WTC11 (cell line): ENCODE measurements around the gene IGSF9. TPM values are rescaled to one million over a fixed set of nuclear protein-coding genes. Genes with fewer than 3 reads are reported as not detected.

ENCODE experiments used
- ATAC-seq: fragments of 200-7000 bp; cut with Tn5 transposase; 2 replicates; pipeline ENCODE4 v1.10.0; 2021; ENCODE audit warnings: mild to moderate bottlenecking, moderate library complexity
- CTCF ChIA-PET: fragments of 300-600 bp; sonication (Branson Sonifier 250); formaldehyde crosslinking; loops from one replicate; lab custom pipeline; 2021; ENCODE audit warnings: antibody characterized with exemption; lab: Charles Lee
- POLR2A ChIA-PET: fragments of 350-600 bp; sonication (Branson Sonifier 250); formaldehyde crosslinking; loops from one replicate; lab custom pipeline; 2021; ENCODE audit warnings: antibody characterized with exemption; lab: Charles Lee
- DNase-seq: peaks from one replicate; pipeline ENCODE4 v3.0.0; 2021; ENCODE audit warnings: low spot score
- H3K27ac Mint-ChIP-seq: 2 replicates; pipeline ENCODE4 v1.8.0; 2021; ENCODE audit warnings: mixed read lengths
- H3K27me3 Mint-ChIP-seq: 2 replicates; pipeline ENCODE4 v1.8.0; 2021; ENCODE audit warnings: low read depth, mild to moderate bottlenecking, moderate library complexity, mixed read lengths
- H3K36me3 Mint-ChIP-seq: 2 replicates; pipeline ENCODE4 v1.8.0; 2021; ENCODE audit warnings: mixed read lengths
- H3K4me1 Mint-ChIP-seq: 2 replicates; pipeline ENCODE4 v1.8.0; 2022; ENCODE audit warnings: mixed read lengths
- H3K4me3 Mint-ChIP-seq: 2 replicates; pipeline ENCODE4 v1.8.0; 2021; ENCODE audit warnings: mild to moderate bottlenecking, moderate library complexity, mixed read lengths
- H3K9me3 Mint-ChIP-seq: 2 replicates; pipeline ENCODE4 v1.8.0; 2021; ENCODE audit warnings: mixed read lengths
- CDX4 ChIP-seq: fragments of 250-450 bp; sonication (Bioruptor Pico); IDR thresholded peaks from 2 replicates; pipeline ENCODE4 v1.9.0; 2021; ENCODE audit warnings: moderate library complexity, mild to moderate bottlenecking, inconsistent platforms, borderline replicate concordance
- E2F1 ChIP-seq: sonication (generic); formaldehyde crosslinking; IDR thresholded peaks from 2 replicates; pipeline ENCODE4 v1.8.0; 2022; ENCODE audit warnings: mild to moderate bottlenecking, missing genetic modification reagents
- E2F4 ChIP-seq: sonication (generic); formaldehyde crosslinking; IDR thresholded peaks from 2 replicates; pipeline ENCODE4 v1.8.1; 2022; ENCODE audit warnings: low read depth, mild to moderate bottlenecking, moderate library complexity, missing genetic modification reagents, borderline replicate concordance
- ELF4 ChIP-seq: sonication (generic); formaldehyde crosslinking; IDR thresholded peaks from 2 replicates; pipeline ENCODE4 v1.8.1; 2022; ENCODE audit warnings: low read depth, mild to moderate bottlenecking, moderate library complexity, missing genetic modification reagents
- FOXP1 ChIP-seq: sonication (generic); formaldehyde crosslinking; IDR thresholded peaks from 2 replicates; pipeline ENCODE4 v1.8.0; 2022; ENCODE audit warnings: missing genetic modification reagents, mild to moderate bottlenecking, moderate library complexity, borderline replicate concordance
- GTF2I ChIP-seq: fragments of 250-450 bp; sonication (Bioruptor Pico); conservative IDR thresholded peaks from 2 replicates; pipeline ENCODE4 v1.4.0; 2021; ENCODE audit warnings: mild to moderate bottlenecking
- NFYB ChIP-seq: sonication (generic); formaldehyde crosslinking; conservative IDR thresholded peaks from 2 replicates; pipeline ENCODE4 v1.8.0; 2022; ENCODE audit warnings: low read depth, missing genetic modification reagents
- RELA ChIP-seq: sonication (generic); formaldehyde crosslinking; IDR thresholded peaks from 2 replicates; pipeline ENCODE4 v1.8.1; 2022; ENCODE audit warnings: missing genetic modification reagents, mild to moderate bottlenecking, borderline replicate concordance
- RORB ChIP-seq: fragments of 250-450 bp; sonication (Bioruptor Pico); IDR thresholded peaks from 2 replicates; pipeline ENCODE4 v1.9.0; 2021; ENCODE audit warnings: mild to moderate bottlenecking
- SOX15 ChIP-seq: fragments of 250-450 bp; sonication (Bioruptor Pico); IDR thresholded peaks from 2 replicates; pipeline ENCODE4 v1.9.0; 2021; ENCODE audit warnings: mild to moderate bottlenecking
- TP53 ChIP-seq: sonication (generic); formaldehyde crosslinking; IDR thresholded peaks from 2 replicates; pipeline ENCODE4 v1.8.1; 2023; ENCODE audit warnings: mild to moderate bottlenecking, missing genetic modification reagents
- ZNF263 ChIP-seq: sonication (generic); formaldehyde crosslinking; IDR thresholded peaks from 2 replicates; pipeline ENCODE4 v1.8.1; 2022; ENCODE audit warnings: low read depth, mild to moderate bottlenecking, moderate library complexity, missing genetic modification reagents
- ZNF396 ChIP-seq: fragments of 250-450 bp; sonication (Bioruptor Pico); IDR thresholded peaks from 2 replicates; pipeline ENCODE4 v1.8.0; 2021; ENCODE audit warnings: mild to moderate bottlenecking, moderate library complexity, borderline replicate concordance
- total RNA-seq: library from RNA; stranded (reverse); gene quantifications from 3 replicates; pipeline ENCODE4 v1.2.3, GENCODE V29; 2021
- TF ChIP-seq, protein P1 (sequence below): sonication (generic); formaldehyde crosslinking; IDR thresholded peaks from 2 replicates; pipeline ENCODE4 v1.8.1; 2023; ENCODE audit warnings: mild to moderate bottlenecking, missing genetic modification reagents, moderate library complexity
- TF ChIP-seq, protein P2 (sequence below): fragments of 250-450 bp; sonication (Bioruptor Pico); IDR thresholded peaks from 2 replicates; pipeline ENCODE4 v1.8.0; 2021; ENCODE audit warnings: mild to moderate bottlenecking
- TF ChIP-seq, protein P3 (sequence below): sonication (generic); formaldehyde crosslinking; conservative IDR thresholded peaks from 2 replicates; pipeline ENCODE4 v1.8.1; 2022; ENCODE audit warnings: mild to moderate bottlenecking, missing genetic modification reagents
- TF ChIP-seq, protein P4 (sequence below): fragments of 250-450 bp; sonication (Bioruptor Pico); IDR thresholded peaks from 2 replicates; pipeline ENCODE4 v1.9.0; 2021; ENCODE audit warnings: mild to moderate bottlenecking
- TF ChIP-seq, protein P5 (sequence below): fragments of 250-450 bp; sonication (Bioruptor Pico); IDR thresholded peaks from 2 replicates; pipeline ENCODE4 v1.9.0; 2021; ENCODE audit warnings: mild to moderate bottlenecking

IGSF9 gene
- total RNA-seq, 1 experiment from 2014 or later = 16.4 TPM

- TF ChIP-seq, protein P1, sequence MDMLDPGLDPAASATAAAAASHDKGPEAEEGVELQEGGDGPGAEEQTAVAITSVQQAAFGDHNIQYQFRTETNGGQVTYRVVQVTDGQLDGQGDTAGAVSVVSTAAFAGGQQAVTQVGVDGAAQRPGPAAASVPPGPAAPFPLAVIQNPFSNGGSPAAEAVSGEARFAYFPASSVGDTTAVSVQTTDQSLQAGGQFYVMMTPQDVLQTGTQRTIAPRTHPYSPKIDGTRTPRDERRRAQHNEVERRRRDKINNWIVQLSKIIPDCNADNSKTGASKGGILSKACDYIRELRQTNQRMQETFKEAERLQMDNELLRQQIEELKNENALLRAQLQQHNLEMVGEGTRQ (CRISPR knock-in tag) = no peak
- TF ChIP-seq, all 79 proteins: peak for 0
These were observed 35.4 kb upstream of the IGSF9 start (continued) for GRCh38 chr1:159980786-159981185.

DNA sequence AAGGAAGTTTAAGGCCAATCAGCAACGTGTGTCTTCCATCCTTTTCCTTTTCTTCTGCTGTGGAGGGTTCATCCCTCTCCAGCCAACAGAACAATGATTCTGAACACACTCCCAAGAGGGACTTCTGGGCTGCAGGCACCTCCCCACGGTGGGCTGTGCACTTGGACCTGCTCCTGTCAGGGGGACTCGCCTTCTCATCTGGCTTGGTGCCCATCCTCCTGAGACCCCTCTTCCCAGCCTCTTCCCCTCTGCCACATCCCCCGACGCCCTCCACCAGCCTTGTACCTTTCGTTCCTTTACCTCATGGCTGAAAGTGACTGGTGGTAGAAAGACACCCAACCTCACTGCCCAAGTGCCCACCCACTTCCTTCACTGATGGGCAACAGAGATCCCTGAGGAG lies 34.7 kb upstream of the IGSF9 start:
- TF ChIP-seq CDX4 (CRISPR knock-in tag) = no peak
- TF ChIP-seq, protein P1 (CRISPR knock-in tag) = no peak
- no peak for TF ChIP-seq ZNF263
- Mint-ChIP-seq H3K36me3 (no peaks in the 10 kb centered on the region), H3K27ac (no peak overlapping the region), H3K27me3 (peaks cover 9% of the 10 kb centered on the region; the same call in 1 of the 2 replicates), H3K9me3 (no peaks in the 10 kb centered on the region), H3K4me3 (no peak overlapping the region), H3K4me1 (no peaks in the 10 kb centered on the region; the same call in 1 of the 2 replicates)
- ChIA-PET CTCF (no interaction called here), POLR2A (no interaction called here)
- ATAC-seq (no peak), DNase-seq (no peak)

GRCh38 chr1:159979257-159979656 lies 33.8 kb upstream of the IGSF9 start:
- H3K9me3 Mint-ChIP-seq = no peaks in the 10 kb centered on the region
- ATAC-seq = no peak
- no peak overlapping the region for H3K4me3 Mint-ChIP-seq
- TF ChIP-seq SOX15 = no peak
- TF ChIP-seq, protein P2, sequence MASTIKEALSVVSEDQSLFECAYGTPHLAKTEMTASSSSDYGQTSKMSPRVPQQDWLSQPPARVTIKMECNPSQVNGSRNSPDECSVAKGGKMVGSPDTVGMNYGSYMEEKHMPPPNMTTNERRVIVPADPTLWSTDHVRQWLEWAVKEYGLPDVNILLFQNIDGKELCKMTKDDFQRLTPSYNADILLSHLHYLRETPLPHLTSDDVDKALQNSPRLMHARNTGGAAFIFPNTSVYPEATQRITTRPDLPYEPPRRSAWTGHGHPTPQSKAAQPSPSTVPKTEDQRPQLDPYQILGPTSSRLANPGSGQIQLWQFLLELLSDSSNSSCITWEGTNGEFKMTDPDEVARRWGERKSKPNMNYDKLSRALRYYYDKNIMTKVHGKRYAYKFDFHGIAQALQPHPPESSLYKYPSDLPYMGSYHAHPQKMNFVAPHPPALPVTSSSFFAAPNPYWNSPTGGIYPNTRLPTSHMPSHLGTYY (CRISPR knock-in tag) = no peak
- TF ChIP-seq, protein P3, sequence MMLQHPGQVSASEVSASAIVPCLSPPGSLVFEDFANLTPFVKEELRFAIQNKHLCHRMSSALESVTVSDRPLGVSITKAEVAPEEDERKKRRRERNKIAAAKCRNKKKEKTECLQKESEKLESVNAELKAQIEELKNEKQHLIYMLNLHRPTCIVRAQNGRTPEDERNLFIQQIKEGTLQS (CRISPR knock-in tag) = no peak
- no peak for TF ChIP-seq E2F4 (CRISPR knock-in tag)
- no peaks in the 10 kb centered on the region; the same call in 1 of the 2 replicates for H3K4me1 Mint-ChIP-seq
- ChIA-PET CTCF (interaction anchor here (0.6 to 1.5 kb wide), 2 partner anchors 26 to 29 kb away, joined by 3 to 5 read pairs; no protein-coding TSS in a partner anchor), POLR2A (no interaction called here)
- no peak overlapping the region for H3K27ac Mint-ChIP-seq
- no peaks in the 10 kb centered on the region for H3K36me3 Mint-ChIP-seq
- no peak for DNase-seq
- peaks cover 9% of the 10 kb centered on the region; the same call in 1 of the 2 replicates for H3K27me3 Mint-ChIP-seq

- H3K4me1 Mint-ChIP-seq = no peaks in the 10 kb centered on the region
- POLR2A ChIA-PET = no interaction called here
- H3K4me3 Mint-ChIP-seq = no peak overlapping the region
- no peaks in the 10 kb centered on the region for H3K36me3 Mint-ChIP-seq
- no peak for ATAC-seq
- no peaks in the 10 kb centered on the region for H3K9me3 Mint-ChIP-seq
- H3K27me3 Mint-ChIP-seq = peaks cover 9% of the 10 kb centered on the region; the same call in 1 of the 2 replicates
- H3K27ac Mint-ChIP-seq = no peak overlapping the region
- no peak for DNase-seq
- CTCF ChIA-PET = no interaction called here
- TF ChIP-seq RORB (CRISPR knock-in tag) (no peak), RELA (CRISPR knock-in tag) (no peak), E2F1 (CRISPR knock-in tag) (no peak), ZNF396 (CRISPR knock-in tag) (no peak), NFYB (CRISPR knock-in tag) (no peak), FOXP1 (no peak), GTF2I (no peak), TP53 (CRISPR knock-in tag) (no peak), ELF4 (CRISPR knock-in tag) (no peak)
- TF ChIP-seq, protein P2 (CRISPR knock-in tag) = no peak
- TF ChIP-seq, protein P4, sequence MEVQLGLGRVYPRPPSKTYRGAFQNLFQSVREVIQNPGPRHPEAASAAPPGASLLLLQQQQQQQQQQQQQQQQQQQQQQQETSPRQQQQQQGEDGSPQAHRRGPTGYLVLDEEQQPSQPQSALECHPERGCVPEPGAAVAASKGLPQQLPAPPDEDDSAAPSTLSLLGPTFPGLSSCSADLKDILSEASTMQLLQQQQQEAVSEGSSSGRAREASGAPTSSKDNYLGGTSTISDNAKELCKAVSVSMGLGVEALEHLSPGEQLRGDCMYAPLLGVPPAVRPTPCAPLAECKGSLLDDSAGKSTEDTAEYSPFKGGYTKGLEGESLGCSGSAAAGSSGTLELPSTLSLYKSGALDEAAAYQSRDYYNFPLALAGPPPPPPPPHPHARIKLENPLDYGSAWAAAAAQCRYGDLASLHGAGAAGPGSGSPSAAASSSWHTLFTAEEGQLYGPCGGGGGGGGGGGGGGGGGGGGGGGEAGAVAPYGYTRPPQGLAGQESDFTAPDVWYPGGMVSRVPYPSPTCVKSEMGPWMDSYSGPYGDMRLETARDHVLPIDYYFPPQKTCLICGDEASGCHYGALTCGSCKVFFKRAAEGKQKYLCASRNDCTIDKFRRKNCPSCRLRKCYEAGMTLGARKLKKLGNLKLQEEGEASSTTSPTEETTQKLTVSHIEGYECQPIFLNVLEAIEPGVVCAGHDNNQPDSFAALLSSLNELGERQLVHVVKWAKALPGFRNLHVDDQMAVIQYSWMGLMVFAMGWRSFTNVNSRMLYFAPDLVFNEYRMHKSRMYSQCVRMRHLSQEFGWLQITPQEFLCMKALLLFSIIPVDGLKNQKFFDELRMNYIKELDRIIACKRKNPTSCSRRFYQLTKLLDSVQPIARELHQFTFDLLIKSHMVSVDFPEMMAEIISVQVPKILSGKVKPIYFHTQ (CRISPR knock-in tag) = no peak
- TF ChIP-seq, protein P5, sequence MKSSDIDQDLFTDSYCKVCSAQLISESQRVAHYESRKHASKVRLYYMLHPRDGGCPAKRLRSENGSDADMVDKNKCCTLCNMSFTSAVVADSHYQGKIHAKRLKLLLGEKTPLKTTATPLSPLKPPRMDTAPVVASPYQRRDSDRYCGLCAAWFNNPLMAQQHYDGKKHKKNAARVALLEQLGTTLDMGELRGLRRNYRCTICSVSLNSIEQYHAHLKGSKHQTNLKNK = no peak
These were observed 32.6 kb upstream of the IGSF9 start for GRCh38 chr1:159978107-159978398.
